ENCODE measurements around the gene OSBPL9.
"Not testable (repeated sequence)": the region's sequence is repeated elsewhere in the genome, so short reads cannot be mapped to it uniquely, and the experiment has no call there.

The OSBPL9 gene

GRCh38 chr1:51607681-51608095, 9.2 kb upstream of the OSBPL9 start:
- DNase-seq (ENCODE audit: low spot score) = no peak

GRCh38 chr1:51610104-51610503, 6.8 kb upstream of the OSBPL9 start:
- DNase-seq (ENCODE audit: low spot score) = not testable (repeated sequence)

- no peak for DNase-seq (ENCODE audit: low spot score)
These were observed 6.3 kb upstream of the OSBPL9 start for GRCh38 chr1:51610637-51611036.

- DNase-seq (ENCODE audit: low spot score) = no peak
These were observed 4.4 kb upstream of the OSBPL9 start for GRCh38 chr1:51612447-51612961.

GRCh38 chr1:51615780-51616291, 1.1 kb upstream of the OSBPL9 start:
- no peak for DNase-seq (ENCODE audit: low spot score)

GRCh38 chr1:51616490-51616889, 402 bp upstream of the OSBPL9 start:
- DNase-seq (ENCODE audit: low spot score) = no peak

- no peak for DNase-seq (ENCODE audit: low spot score)
These were observed 1.8 kb downstream of the OSBPL9 start for GRCh38 chr1:51618715-51619114.

- no peak for DNase-seq (ENCODE audit: low spot score)
These were observed 3.6 kb downstream of the OSBPL9 start for GRCh38 chr1:51620470-51620869.

GRCh38 chr1:51621161-51621560, 4.3 kb downstream of the OSBPL9 start:
- DNase-seq (ENCODE audit: low spot score) = no peak

- no peak for DNase-seq (ENCODE audit: low spot score)
These were observed 5.1 kb downstream of the OSBPL9 start for GRCh38 chr1:51621841-51622454.

GRCh38 chr1:51622455-51622913, 5.6 kb downstream of the OSBPL9 start:
- DNase-seq (ENCODE audit: low spot score) = no peak

- DNase-seq (ENCODE audit: low spot score) = no peak
These were observed 6.1 kb downstream of the OSBPL9 start for GRCh38 chr1:51623025-51623424.

GRCh38 chr1:51623450-51623849, 6.6 kb downstream of the OSBPL9 start:
- no peak for DNase-seq (ENCODE audit: low spot score)

- no peak for DNase-seq (ENCODE audit: low spot score)
These were observed 8.0 kb downstream of the OSBPL9 start for GRCh38 chr1:51624855-51625254.

- peak; percentile 34 for DNase-seq (ENCODE audit: low spot score)
These were observed 10.8 kb downstream of the OSBPL9 start for GRCh38 chr1:51627672-51628071.

- no peak for DNase-seq (ENCODE audit: low spot score)
These were observed 12.1 kb downstream of the OSBPL9 start for GRCh38 chr1:51628715-51629590.

- DNase-seq (ENCODE audit: low spot score) = no peak
These were observed 13.0 kb downstream of the OSBPL9 start for GRCh38 chr1:51629918-51630317.

GRCh38 chr1:51630393-51630792, 13.5 kb downstream of the OSBPL9 start:
- DNase-seq (ENCODE audit: low spot score) = no peak

GRCh38 chr1:51630922-51631321, 14.0 kb downstream of the OSBPL9 start:
- no peak for DNase-seq (ENCODE audit: low spot score)

GRCh38 chr1:51631747-51632146, 14.9 kb downstream of the OSBPL9 start:
- DNase-seq (ENCODE audit: low spot score) = no peak

GRCh38 chr1:51634618-51635017, 17.7 kb downstream of the OSBPL9 start:
- DNase-seq (ENCODE audit: low spot score) = no peak

- DNase-seq (ENCODE audit: low spot score) = no peak
These were observed 18.7 kb downstream of the OSBPL9 start for GRCh38 chr1:51635615-51636014.

GRCh38 chr1:51636191-51636590, 19.3 kb downstream of the OSBPL9 start:
- DNase-seq (ENCODE audit: low spot score) = no peak
